GM12875 (cell line): ENCODE results near the gene GGT6.

ENCODE experiments used
- H3K4me3 ChIP-seq: one replicate; pipeline ENCODE4 v1.5.1; 2011; ENCODE audit warnings: low read depth, low read length, control low read depth
- CTCF ChIP-seq: IDR thresholded peaks from 2 replicates; pipeline ENCODE4 v1.5.1; 2011; ENCODE audit warnings: low read depth, mild to moderate bottlenecking, control low read depth, inconsistent platforms, low read length, moderate library complexity, borderline replicate concordance; ENCODE audit not compliant: insufficient read depth

The GGT6 gene

GRCh38 chr17:4585638-4585994 lies 25.2 kb upstream of the GGT6 start:
- no peak overlapping the region for H3K4me3 ChIP-seq
- no peak for TF ChIP-seq CTCF

GRCh38 chr17:4584917-4585637 lies 24.7 kb upstream of the GGT6 start:
- no peak overlapping the region for H3K4me3 ChIP-seq
- no peak for TF ChIP-seq CTCF

- no peak within 1 kb of the TSS for H3K4me3 ChIP-seq
- no peak for TF ChIP-seq CTCF
Observed at GRCh38 chr17:4584101-4584916, 23.9 kb upstream of the GGT6 start, which contains the start of gene SMTNL2. Gene SMTNL2, plus strand, starts transcription at chr17:4584529. Its CDS starts 77 bp downstream, at chr17:4584606.

- H3K4me3 ChIP-seq = no peak overlapping the region
- no peak for TF ChIP-seq CTCF
Observed at GRCh38 chr17:4583782-4584100, 23.4 kb upstream of the GGT6 start.

GRCh38 chr17:4583206-4583605 lies 22.8 kb upstream of the GGT6 start:
- no peak overlapping the region for H3K4me3 ChIP-seq
- no peak for TF ChIP-seq CTCF

- no peak for TF ChIP-seq CTCF
- no peak overlapping the region for H3K4me3 ChIP-seq
Observed at GRCh38 chr17:4582691-4583090, 22.3 kb upstream of the GGT6 start.

- no peak for TF ChIP-seq CTCF
- H3K4me3 ChIP-seq = no peak overlapping the region
Observed at GRCh38 chr17:4582101-4582501, 21.7 kb upstream of the GGT6 start.
